Tibial artery (tissue), 4 donors: ENCODE measurements around the gene RARG.

Experiments used
- DNase-seq, 2 donors: peaks; one replicate each; pipeline ENCODE4 v3.0.0-alpha.2; 2019
- H3K27ac ChIP-seq, 2 donors: fragments of 200-600 bp; sonication (generic) in 1 of 2; 1 replicate in 1 of 2; 2 replicates in 1 of 2; pipeline ENCODE4 v1.5.1; 2018 to 2019; ENCODE audit warnings: mild to moderate bottlenecking in 1 of 2
- H3K27me3 ChIP-seq, 2 donors: fragments of 200-600 bp; sonication (generic) in 1 of 2; one replicate each; pipeline versions ENCODE4 v1.5.1 to v1.6.0; 2016 to 2019
- H3K36me3 ChIP-seq, 3 donors: fragments of 200-600 bp; sonication (generic) in 2 of 3; one replicate each; pipeline ENCODE4 v1.5.1; 2016 to 2019; ENCODE audit warnings: mild to moderate bottlenecking in 2 of 3
- H3K4me1 ChIP-seq, 4 donors: fragments of 200-600 bp; sonication (generic) in 2 of 4; 1 replicate in 3 of 4; 2 replicates in 1 of 4; pipeline ENCODE4 v1.5.1; 2016 to 2019
- H3K4me3 ChIP-seq, 2 donors: fragments of 200-600 bp; sonication (generic) in 1 of 2; 1 replicate in 1 of 2; 2 replicates in 1 of 2; pipeline ENCODE4 v1.5.1; 2018 to 2019; ENCODE audit warnings: mild to moderate bottlenecking in 2 of 2
- H3K9me3 ChIP-seq, 3 donors: fragments of 200-600 bp; sonication (generic) in 1 of 3; one replicate each; pipeline ENCODE4 v1.5.1; 2016 to 2019
- CTCF ChIP-seq, 2 experiments: fragments of 200-600 bp in 1 of 2; fragments of 450-650 bp in 1 of 2; IDR thresholded peaks; one replicate each; pipeline ENCODE4 v1.5.1; 2017 to 2019; ENCODE audit warnings: antibody characterized with exemption in 2 of 2, mild to moderate bottlenecking in 1 of 2, moderate library complexity in 1 of 2
- intact Hi-C: fragments of 100-400 bp; cut with DNase I; formaldehyde crosslinking; loops from one replicate; pipeline ENCODE4 v1.15.0; 2023; ENCODE audit warnings: low total_unique reads

The RARG gene

GRCh38 chr12:53212931-53213330 is 19.1 kb downstream of the RARG start:
- peaks cover 3 to 43% (median 33%) of the 10 kb centered on the region in 4 donors for H3K4me1 ChIP-seq
- no peak for DNase-seq
- no peak overlapping the region for H3K4me3 ChIP-seq
- peaks cover 48 to 72% (median 55%) of the 10 kb centered on the region in 3 donors for H3K36me3 ChIP-seq
- no peaks in the 10 kb centered on the region for H3K27me3 ChIP-seq
- TF ChIP-seq CTCF (IDR thresholded peaks at IDR 0.05) = no peak
- no peaks in the 10 kb centered on the region for H3K9me3 ChIP-seq
- intact Hi-C loops = loop anchor here (2.0 kb wide), 1 partner anchor 76 kb away; no protein-coding TSS in a partner anchor
- no peak overlapping the region for H3K27ac ChIP-seq

- TF ChIP-seq CTCF (IDR thresholded peaks at IDR 0.05) = no peak
- DNase-seq = no peak
- H3K27ac ChIP-seq = no peak overlapping the region
- H3K4me3 ChIP-seq = no peak overlapping the region
- intact Hi-C loops = loop anchor here (2.0 kb wide), 1 partner anchor 77 kb away; no protein-coding TSS in a partner anchor
- no peaks in the 10 kb centered on the region for H3K9me3 ChIP-seq
- H3K4me1 ChIP-seq = peaks cover 0 to 32% (median 21%) of the 10 kb centered on the region in 4 donors
- H3K27me3 ChIP-seq = no peaks in the 10 kb centered on the region
- H3K36me3 ChIP-seq = peaks cover 48 to 72% (median 55%) of the 10 kb centered on the region in 3 donors
Observed at GRCh38 chr12:53211476-53212381, 20.3 kb downstream of the RARG start.

- intact Hi-C loops = no loop called here
- peaks cover 0 to 26% (median 16%) of the 10 kb centered on the region in 4 donors for H3K4me1 ChIP-seq
Observed at GRCh38 chr12:53210843-53211242, 21.2 kb downstream of the RARG start.

GRCh38 chr12:53208877-53209463 is 23.0 kb downstream of the RARG start:
- TF ChIP-seq CTCF (IDR thresholded peaks at IDR 0.05) = no peak
- no peak overlapping the region for H3K4me3 ChIP-seq
- H3K4me1 ChIP-seq = peaks cover 0 to 13% (median 4%) of the 10 kb centered on the region in 4 donors
- H3K27me3 ChIP-seq = no peaks in the 10 kb centered on the region
- DNase-seq = no peak
- H3K9me3 ChIP-seq = no peaks in the 10 kb centered on the region
- intact Hi-C loops = no loop called here
- H3K27ac ChIP-seq = peak overlapping the region in 1 of 2 donors; percentile 21
- peaks cover 36 to 46% (median 43%) of the 10 kb centered on the region in 3 donors for H3K36me3 ChIP-seq

More at GRCh38 chr12:53210843-53211242, 21.2 kb downstream of the RARG start:
- H3K4me3 ChIP-seq = no peak overlapping the region
- H3K27me3 ChIP-seq = no peaks in the 10 kb centered on the region
- TF ChIP-seq CTCF (IDR thresholded peaks at IDR 0.05) = no peak
- H3K27ac ChIP-seq = no peak overlapping the region
- H3K9me3 ChIP-seq = no peaks in the 10 kb centered on the region
- H3K36me3 ChIP-seq = peaks cover 48 to 65% (median 55%) of the 10 kb centered on the region in 3 donors
- DNase-seq = no peak

- Histone ChIP-seq H3K36me3 (peaks cover 31 to 41% (median 37%) of the 10 kb centered on the region in 3 donors), H3K4me3 (no peak overlapping the region), H3K27me3 (no peaks in the 10 kb centered on the region), H3K4me1 (peaks cover 0 to 13% (median 4%) of the 10 kb centered on the region in 4 donors), H3K9me3 (no peaks in the 10 kb centered on the region), H3K27ac (peak overlapping the region in 1 of 2 donors; percentile 21)
- DNase-seq = peak in 1 of 2 donors; percentile 62
- intact Hi-C loops = no loop called here
- no peak for TF ChIP-seq CTCF (IDR thresholded peaks at IDR 0.05)
Observed at GRCh38 chr12:53208435-53208834, 23.6 kb downstream of the RARG start.
